ENCODE measurements around the gene GATC.

- TF ChIP-seq CTCF (IDR thresholded peaks at IDR 0.05; ENCODE audit: low read depth, low read length): no peak
- TF ChIP-seq MYC (IDR thresholded peaks at IDR 0.05; ENCODE audit: low read depth, low read length): no peak
Observed at GRCh38 chr12:120475643-120476042, 29.4 kb downstream of the GATC start.

All from NB4 (cell line).